Panc1 (cell line): ENCODE results near the gene TNRC6B.

ENCODE experiments used
- POLR2AphosphoS5 ChIP-seq: IDR thresholded peaks from 2 replicates; pipeline ENCODE4 v1.6.1; 2012; ENCODE audit warnings: mild to moderate bottlenecking, low read depth, low read length, moderate library complexity
- REST ChIP-seq, 2 experiments: IDR thresholded peaks; 2 replicates each; pipeline ENCODE4 v1.6.1; 2011 to 2012; ENCODE audit warnings: low read depth in 2 of 2, control low read depth in 1 of 2, low read length in 1 of 2, mild to moderate bottlenecking in 1 of 2, moderate library complexity in 1 of 2; ENCODE audit not compliant: insufficient read depth in 1 of 2
- TCF7L2 ChIP-seq: IDR thresholded peaks from 2 replicates; pipeline ENCODE4 v1.6.1; 2011; ENCODE audit warnings: mild to moderate bottlenecking, low read depth, low read length, inconsistent platforms
- TF ChIP-seq, protein P1 (sequence below): fragments of 450-650 bp; IDR thresholded peaks from 2 replicates; pipeline ENCODE4 v1.5.1; 2017; ENCODE audit warnings: mild to moderate bottlenecking

DNA sequence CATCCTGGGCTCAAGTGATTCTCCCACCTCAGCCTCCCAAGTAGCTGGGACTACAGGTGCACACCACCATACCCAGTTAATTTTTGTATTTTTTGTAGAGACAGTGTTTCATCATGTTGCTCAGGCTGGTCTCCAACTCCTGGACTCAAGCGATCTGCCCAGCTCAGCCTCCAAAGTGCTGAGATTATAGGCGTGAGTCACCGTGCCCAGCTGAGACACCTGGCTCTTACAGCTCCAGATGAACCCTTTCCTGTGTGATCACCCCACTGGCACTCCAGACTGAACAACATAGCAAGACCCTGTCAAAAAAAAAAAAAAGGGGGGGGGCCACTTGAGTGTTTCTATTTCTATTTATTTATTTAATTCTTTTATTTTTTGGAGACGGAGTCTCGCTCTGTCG lies 167.5 kb downstream of the TNRC6B start:
- TF ChIP-seq, protein P1, sequence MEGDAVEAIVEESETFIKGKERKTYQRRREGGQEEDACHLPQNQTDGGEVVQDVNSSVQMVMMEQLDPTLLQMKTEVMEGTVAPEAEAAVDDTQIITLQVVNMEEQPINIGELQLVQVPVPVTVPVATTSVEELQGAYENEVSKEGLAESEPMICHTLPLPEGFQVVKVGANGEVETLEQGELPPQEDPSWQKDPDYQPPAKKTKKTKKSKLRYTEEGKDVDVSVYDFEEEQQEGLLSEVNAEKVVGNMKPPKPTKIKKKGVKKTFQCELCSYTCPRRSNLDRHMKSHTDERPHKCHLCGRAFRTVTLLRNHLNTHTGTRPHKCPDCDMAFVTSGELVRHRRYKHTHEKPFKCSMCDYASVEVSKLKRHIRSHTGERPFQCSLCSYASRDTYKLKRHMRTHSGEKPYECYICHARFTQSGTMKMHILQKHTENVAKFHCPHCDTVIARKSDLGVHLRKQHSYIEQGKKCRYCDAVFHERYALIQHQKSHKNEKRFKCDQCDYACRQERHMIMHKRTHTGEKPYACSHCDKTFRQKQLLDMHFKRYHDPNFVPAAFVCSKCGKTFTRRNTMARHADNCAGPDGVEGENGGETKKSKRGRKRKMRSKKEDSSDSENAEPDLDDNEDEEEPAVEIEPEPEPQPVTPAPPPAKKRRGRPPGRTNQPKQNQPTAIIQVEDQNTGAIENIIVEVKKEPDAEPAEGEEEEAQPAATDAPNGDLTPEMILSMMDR = no peak
- TF ChIP-seq REST (IDR thresholded peaks at IDR 0.05; ENCODE audit: insufficient read depth in 1 of 2, low read depth in 2 of 2, low read length in 1 of 2) (no peak), POLR2AphosphoS5 (no peak), TCF7L2 (no peak)
